HG02885 (cell line): ENCODE results near the gene PPARG.
"Not testable (repeated sequence)": the region's sequence is repeated elsewhere in the genome, so short reads cannot be mapped to it uniquely, and the experiment has no call there.

ENCODE experiments used
- ATAC-seq: cut with Tn5 transposase; IDR thresholded peaks from one replicate; pipeline ENCODE4 v1.9.1; 2021; ENCODE audit warnings: mild to moderate bottlenecking; ENCODE audit not compliant: unreplicated experiment, poor library complexity

Gene PPARG

GRCh38 chr3:12278566-12278965, 10.3 kb upstream of the PPARG start:
- no peak for ATAC-seq

GRCh38 chr3:12279591-12280326, 9.1 kb upstream of the PPARG start:
- no peak for ATAC-seq

- no peak for ATAC-seq
Measured at GRCh38 chr3:12280357-12280806, 8.5 kb upstream of the PPARG start.

- ATAC-seq = no peak
Measured at GRCh38 chr3:12284591-12284990, 4.3 kb upstream of the PPARG start.

- ATAC-seq = no peak
Measured at GRCh38 chr3:12285003-12285555, 3.8 kb upstream of the PPARG start.

GRCh38 chr3:12285779-12286178, 3.1 kb upstream of the PPARG start:
- not testable (repeated sequence) for ATAC-seq

- ATAC-seq = no peak
Measured at GRCh38 chr3:12286504-12286903, 2.4 kb upstream of the PPARG start.

- no peak for ATAC-seq
Measured at GRCh38 chr3:12286927-12287726, 1.7 kb upstream of the PPARG start.

- ATAC-seq = no peak
Measured at GRCh38 chr3:12287727-12288181, 1.1 kb upstream of the PPARG start.

- ATAC-seq = no peak
Measured at GRCh38 chr3:12289524-12289923, 654 bp downstream of the PPARG start.

- ATAC-seq = no peak
Measured at GRCh38 chr3:12292770-12293169, 3.9 kb downstream of the PPARG start.

GRCh38 chr3:12294885-12295580, 6.2 kb downstream of the PPARG start:
- ATAC-seq = no peak

GRCh38 chr3:12296511-12296910, 7.6 kb downstream of the PPARG start:
- ATAC-seq = no peak

GRCh38 chr3:12299026-12299425, 10.2 kb downstream of the PPARG start:
- no peak for ATAC-seq

- ATAC-seq = no peak
Measured at GRCh38 chr3:12300137-12300536, 11.3 kb downstream of the PPARG start.

- no peak for ATAC-seq
Measured at GRCh38 chr3:12301031-12301430, 12.2 kb downstream of the PPARG start.

- no peak for ATAC-seq
Measured at GRCh38 chr3:12301513-12301912, 12.6 kb downstream of the PPARG start.

GRCh38 chr3:12302564-12302963, 13.7 kb downstream of the PPARG start:
- ATAC-seq = no peak

GRCh38 chr3:12303534-12303933, 14.7 kb downstream of the PPARG start:
- no peak for ATAC-seq

GRCh38 chr3:12303993-12304392, 15.1 kb downstream of the PPARG start:
- no peak for ATAC-seq

- no peak for ATAC-seq
Measured at GRCh38 chr3:12307136-12307535, 18.3 kb downstream of the PPARG start.
